Fibroblast of skin of left biceps (primary cell): ENCODE measurements around the gene SEMA6B.
"Not testable (repeated sequence)": the region's sequence is repeated elsewhere in the genome, so short reads cannot be mapped to it uniquely, and the experiment has no call there.

Experiments used
- DNase-seq, 2 experiments: peaks; one replicate each; pipeline ENCODE4 v3.0.0-alpha.2; 2013; ENCODE audit warnings: low read depth in 2 of 2

SEMA6B gene

GRCh38 chr19:4559569-4559968 is at the start of gene SEMA6B:
SEMA6B (minus strand) TSS chr19:4559684; CDS start chr19:4558457, 1,227 bp downstream.
- no peak for DNase-seq

GRCh38 chr19:4606921-4607678 is 47.6 kb upstream of the SEMA6B start:
- DNase-seq: no peak

DNA sequence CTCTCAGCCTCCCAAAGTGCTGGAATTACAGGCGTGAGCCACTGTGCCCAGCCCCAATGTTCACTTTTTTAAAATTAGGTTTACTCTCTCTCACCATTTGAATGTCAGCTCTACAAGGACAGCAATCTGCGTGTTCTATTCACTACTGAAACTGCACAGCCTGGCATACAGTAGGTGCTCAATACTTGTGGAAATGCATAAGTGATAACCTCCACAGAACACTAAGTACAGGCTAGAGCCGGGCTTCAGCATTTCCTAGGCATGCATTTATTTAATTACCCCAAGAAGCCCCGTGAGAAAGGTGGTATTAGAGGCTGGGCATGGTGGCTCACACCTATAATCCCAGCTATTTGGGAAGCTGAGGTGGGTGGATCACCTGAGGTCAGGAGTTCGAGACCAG is 46.7 kb upstream of the SEMA6B start:
- DNase-seq: no peak

DNA sequence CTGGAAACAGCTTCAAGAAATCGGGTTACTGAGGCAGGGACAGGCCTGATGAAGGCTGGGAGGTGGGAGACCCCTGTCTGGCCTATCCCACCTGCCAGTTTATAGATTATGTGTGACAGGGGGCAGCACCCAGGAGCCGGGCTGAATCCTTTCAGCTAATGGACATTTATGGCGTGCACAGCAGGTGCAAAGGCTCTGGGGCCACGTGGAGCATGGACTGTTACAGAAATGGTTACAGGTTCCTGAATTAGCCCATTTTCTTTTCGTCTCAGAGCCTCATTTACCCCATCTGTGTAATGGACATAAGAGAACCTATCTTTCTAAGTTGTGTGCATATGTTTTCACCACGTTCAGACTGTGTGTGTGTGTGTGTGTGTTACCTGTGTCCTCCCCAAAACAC is 45.4 kb upstream of the SEMA6B start:
- DNase-seq: no peak

GRCh38 chr19:4602915-4603314 is 43.4 kb upstream of the SEMA6B start:
- no peak for DNase-seq

- no peak for DNase-seq
Measured at GRCh38 chr19:4602173-4602788, 42.8 kb upstream of the SEMA6B start.

- DNase-seq: no peak
Measured at GRCh38 chr19:4600893-4601292, 41.4 kb upstream of the SEMA6B start.

GRCh38 chr19:4600082-4600481 is 40.6 kb upstream of the SEMA6B start:
- DNase-seq: no peak

GRCh38 chr19:4598712-4599111 is 39.2 kb upstream of the SEMA6B start:
- no peak for DNase-seq

GRCh38 chr19:4597975-4598671 is 38.6 kb upstream of the SEMA6B start:
- DNase-seq: no peak

DNA sequence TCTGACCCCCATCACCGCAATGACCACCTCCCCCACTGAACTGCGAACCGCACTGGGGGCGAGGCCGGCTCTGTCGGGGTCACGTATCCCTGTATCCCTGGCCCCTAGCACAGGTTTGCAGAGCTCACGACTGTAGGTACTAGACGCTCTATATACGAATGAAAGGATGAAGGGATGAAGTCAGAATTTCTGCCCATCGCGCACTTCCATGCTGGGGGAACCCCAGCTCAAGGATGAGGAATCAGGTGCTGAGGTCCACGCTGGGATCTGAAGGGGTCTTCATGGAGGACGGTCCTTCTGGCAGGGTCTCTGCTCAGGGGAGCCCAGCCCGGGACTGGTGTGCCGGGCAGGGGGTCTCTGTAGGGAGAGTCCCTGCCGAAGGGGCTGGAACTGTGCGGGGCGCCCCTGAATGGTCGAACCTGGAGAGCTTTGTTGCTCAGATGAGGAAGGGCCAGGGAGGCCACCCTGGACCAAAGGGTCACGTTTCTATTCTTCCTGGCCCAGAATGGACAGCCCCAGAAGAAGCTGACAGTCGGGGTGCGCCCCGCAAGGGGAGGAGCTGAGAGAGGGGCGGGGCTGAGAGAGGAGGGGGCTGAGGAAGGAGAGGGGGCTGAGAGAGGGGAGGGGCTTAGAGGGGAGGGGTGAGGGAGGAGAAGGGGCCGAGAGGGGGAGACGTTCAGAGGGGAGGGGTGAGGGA is 37.9 kb upstream of the SEMA6B start:
- DNase-seq: no peak

GRCh38 chr19:4596033-4596904 is 36.8 kb upstream of the SEMA6B start:
- DNase-seq: no peak

DNA sequence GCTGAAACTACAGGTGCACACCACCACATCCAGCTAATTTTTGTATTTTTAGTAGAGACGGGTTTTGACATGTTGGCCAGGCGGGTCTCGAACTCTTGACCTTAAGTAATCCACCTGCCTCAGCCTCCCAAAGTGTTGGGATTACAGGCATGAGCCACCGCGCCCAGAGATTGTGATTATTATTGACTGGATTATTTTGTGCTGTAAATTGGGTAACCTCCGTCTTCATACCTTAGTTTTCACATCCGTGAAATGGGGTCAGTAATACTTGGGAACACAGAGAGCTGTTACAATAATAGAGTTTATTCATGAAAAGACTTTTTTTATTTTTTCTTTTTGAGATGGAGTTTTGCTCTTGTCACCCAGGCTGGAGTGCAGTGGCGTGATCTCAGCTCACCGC is 35.7 kb upstream of the SEMA6B start:
- DNase-seq: not testable (repeated sequence)

GRCh38 chr19:4594201-4594600 is 34.7 kb upstream of the SEMA6B start:
- no peak for DNase-seq

DNA sequence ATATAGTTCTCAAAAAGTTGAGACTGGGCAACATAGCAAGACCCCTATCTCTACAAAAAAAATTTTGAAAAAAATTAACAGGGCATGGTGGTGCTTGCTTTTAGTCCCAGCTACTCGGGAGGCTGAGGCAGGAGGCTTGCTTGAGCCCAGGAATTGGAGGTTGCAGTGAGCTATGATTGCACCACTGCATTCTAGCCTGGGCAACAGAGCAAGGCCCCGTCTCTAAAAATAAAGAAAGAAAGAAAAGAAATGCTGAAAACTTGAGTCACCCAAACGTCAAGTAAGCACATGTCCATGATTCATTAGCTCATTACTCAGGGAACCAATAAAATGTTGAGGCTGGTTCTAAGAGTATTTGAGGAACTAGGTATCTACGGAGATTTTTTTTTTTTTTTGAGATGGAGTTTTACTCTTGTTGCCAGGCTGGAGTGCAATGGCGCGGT is 33.9 kb upstream of the SEMA6B start:
- DNase-seq: no peak

GRCh38 chr19:4592445-4592844 is 33.0 kb upstream of the SEMA6B start:
- no peak for DNase-seq

GRCh38 chr19:4591320-4591719 is 31.8 kb upstream of the SEMA6B start:
- DNase-seq: no peak

GRCh38 chr19:4590559-4590958 is 31.1 kb upstream of the SEMA6B start:
- DNase-seq: no peak

GRCh38 chr19:4589579-4590410 is 30.3 kb upstream of the SEMA6B start:
- no peak for DNase-seq

GRCh38 chr19:4588291-4588761 is 28.8 kb upstream of the SEMA6B start:
- no peak for DNase-seq
